Measurements from ENCODE around the gene RAI1. TPM values are rescaled to one million over a fixed set of nuclear protein-coding genes. Genes with fewer than 3 reads are reported as not detected.

RAI1 gene
- total RNA-seq, 1 donor from 2014 or later: 38.1 TPM

GRCh38 chr17:17749921-17750320 is 68.7 kb downstream of the RAI1 start:
- Histone ChIP-seq H3K4me1 (peaks cover 49% of the 10 kb centered on the region), H3K36me3 (no peaks in the 10 kb centered on the region), H3K9me3 (no peaks in the 10 kb centered on the region), H3K27me3 (no peaks in the 10 kb centered on the region), H3K27ac (no peak overlapping the region), H3K4me3 (no peak overlapping the region)
- intact Hi-C loops (cut with DNase I): no loop called here
- no peak for TF ChIP-seq CTCF (IDR thresholded peaks at IDR 0.05)
- DNase-seq: no peak
- no peak for ATAC-seq

GRCh38 chr17:17750881-17751280 is 69.6 kb downstream of the RAI1 start:
- DNase-seq (no peak), ATAC-seq (peak; percentile 2)
- intact Hi-C loops (cut with DNase I): no loop called here
- TF ChIP-seq CTCF (IDR thresholded peaks at IDR 0.05): no peak
- Histone ChIP-seq H3K9me3 (no peaks in the 10 kb centered on the region), H3K4me3 (no peak overlapping the region), H3K36me3 (no peaks in the 10 kb centered on the region), H3K4me1 (peaks cover 56% of the 10 kb centered on the region), H3K27ac (peak overlapping the region; percentile 88), H3K27me3 (no peaks in the 10 kb centered on the region)

GRCh38 chr17:17751489-17752088 is 70.3 kb downstream of the RAI1 start:
- no peak for TF ChIP-seq CTCF (IDR thresholded peaks at IDR 0.05)
- intact Hi-C loops (cut with DNase I): no loop called here
- Histone ChIP-seq H3K9me3 (no peaks in the 10 kb centered on the region), H3K36me3 (no peaks in the 10 kb centered on the region), H3K27ac (peak overlapping the region; percentile 88), H3K4me1 (peaks cover 56% of the 10 kb centered on the region), H3K27me3 (no peaks in the 10 kb centered on the region), H3K4me3 (peak overlapping the region; percentile 51)
- no peak for ATAC-seq
- DNase-seq: no peak

- intact Hi-C loops (cut with DNase I): no loop called here
- Histone ChIP-seq H3K36me3 (no peaks in the 10 kb centered on the region), H3K27me3 (no peaks in the 10 kb centered on the region), H3K9me3 (no peaks in the 10 kb centered on the region), H3K27ac (peak overlapping the region; percentile 88), H3K4me3 (peak overlapping the region; percentile 51), H3K4me1 (peaks cover 56% of the 10 kb centered on the region)
- peak; percentile 45 for TF ChIP-seq CTCF (IDR thresholded peaks at IDR 0.05)
- DNase-seq (peak; percentile 98), ATAC-seq (peak; percentile 96)
Observed at GRCh38 chr17:17752089-17752820, 71.0 kb downstream of the RAI1 start.

- H3K27ac ChIP-seq: peak overlapping the region; percentile 88
- no peak for ATAC-seq
- no peaks in the 10 kb centered on the region for H3K36me3 ChIP-seq
- no peak for DNase-seq
- H3K4me1 ChIP-seq: peaks cover 56% of the 10 kb centered on the region
- H3K4me3 ChIP-seq: peak overlapping the region; percentile 51
- H3K27me3 ChIP-seq: no peaks in the 10 kb centered on the region
- no peak for TF ChIP-seq CTCF (IDR thresholded peaks at IDR 0.05)
- H3K9me3 ChIP-seq: no peaks in the 10 kb centered on the region
- intact Hi-C loops (cut with DNase I): no loop called here
Observed at GRCh38 chr17:17752821-17753321, 71.6 kb downstream of the RAI1 start.
